Neuron (in vitro differentiated cells): ENCODE measurements around the gene ABAT.

Experiments
- H2AFZ ChIP-seq: one replicate; pipeline ENCODE4 v1.6.1; 2013; ENCODE audit warnings: low read depth, mild to moderate bottlenecking, inconsistent platforms, low read length, moderate library complexity
- H3K27me3 ChIP-seq: one replicate; pipeline ENCODE4 v1.6.1; 2013; ENCODE audit warnings: low read length; ENCODE audit not compliant: insufficient read depth
- H3K36me3 ChIP-seq: one replicate; pipeline ENCODE4 v1.6.1; 2013; ENCODE audit warnings: low read length; ENCODE audit not compliant: insufficient read depth
- H3K4me1 ChIP-seq: one replicate; pipeline ENCODE4 v1.6.1; 2013; ENCODE audit warnings: low read length; ENCODE audit not compliant: insufficient read depth
- H3K4me3 ChIP-seq: 2 replicates; pipeline ENCODE4 v1.5.1; 2013; ENCODE audit warnings: mild to moderate bottlenecking, low read length, moderate library complexity
- H3K9me3 ChIP-seq: one replicate; pipeline ENCODE4 v1.6.1; 2013; ENCODE audit warnings: low read length

The ABAT gene

GRCh38 chr16:8760021-8760420 lies 85.6 kb downstream of the ABAT start:
- Histone ChIP-seq H3K27me3 (no peaks in the 10 kb centered on the region), H3K4me3 (no peak overlapping the region), H2AFZ (no peak overlapping the region), H3K9me3 (no peaks in the 10 kb centered on the region), H3K4me1 (peaks cover 5% of the 10 kb centered on the region), H3K36me3 (peaks cover 74% of the 10 kb centered on the region)

GRCh38 chr16:8761078-8761477 lies 86.7 kb downstream of the ABAT start:
- Histone ChIP-seq H3K36me3 (peaks cover 71% of the 10 kb centered on the region), H3K9me3 (no peaks in the 10 kb centered on the region), H3K27me3 (no peaks in the 10 kb centered on the region), H2AFZ (no peak overlapping the region), H3K4me3 (no peak overlapping the region), H3K4me1 (peaks cover 5% of the 10 kb centered on the region)

- Histone ChIP-seq H3K9me3 (no peaks in the 10 kb centered on the region), H3K4me1 (peaks cover 5% of the 10 kb centered on the region), H3K36me3 (peaks cover 68% of the 10 kb centered on the region), H2AFZ (no peak overlapping the region), H3K4me3 (no peak overlapping the region), H3K27me3 (no peaks in the 10 kb centered on the region)
Observed at GRCh38 chr16:8762254-8762653, 87.8 kb downstream of the ABAT start.

GRCh38 chr16:8763083-8763482 lies 88.7 kb downstream of the ABAT start:
- no peaks in the 10 kb centered on the region for H3K9me3 ChIP-seq
- peaks cover 63% of the 10 kb centered on the region for H3K36me3 ChIP-seq
- no peaks in the 10 kb centered on the region for H3K27me3 ChIP-seq
- no peak overlapping the region for H3K4me3 ChIP-seq
- no peak overlapping the region for H2AFZ ChIP-seq
- peaks cover 8% of the 10 kb centered on the region for H3K4me1 ChIP-seq

GRCh38 chr16:8763899-8764298 lies 89.5 kb downstream of the ABAT start:
- no peak overlapping the region for H3K4me3 ChIP-seq
- no peak overlapping the region for H2AFZ ChIP-seq
- H3K36me3 ChIP-seq = peaks cover 58% of the 10 kb centered on the region
- no peaks in the 10 kb centered on the region for H3K27me3 ChIP-seq
- H3K4me1 ChIP-seq = peaks cover 15% of the 10 kb centered on the region
- no peaks in the 10 kb centered on the region for H3K9me3 ChIP-seq

- no peaks in the 10 kb centered on the region for H3K27me3 ChIP-seq
- H3K4me1 ChIP-seq = peaks cover 17% of the 10 kb centered on the region
- H3K36me3 ChIP-seq = peaks cover 65% of the 10 kb centered on the region
- no peaks in the 10 kb centered on the region for H3K9me3 ChIP-seq
- no peak overlapping the region for H2AFZ ChIP-seq
- H3K4me3 ChIP-seq = no peak overlapping the region
Observed at GRCh38 chr16:8764525-8765250, 90.3 kb downstream of the ABAT start.

GRCh38 chr16:8767176-8767575 lies 92.8 kb downstream of the ABAT start:
- H3K36me3 ChIP-seq = peaks cover 61% of the 10 kb centered on the region
- H2AFZ ChIP-seq = no peak overlapping the region
- H3K4me1 ChIP-seq = peaks cover 17% of the 10 kb centered on the region
- H3K9me3 ChIP-seq = no peaks in the 10 kb centered on the region
- no peaks in the 10 kb centered on the region for H3K27me3 ChIP-seq
- no peak overlapping the region for H3K4me3 ChIP-seq

GRCh38 chr16:8768283-8768682 lies 93.9 kb downstream of the ABAT start:
- no peaks in the 10 kb centered on the region for H3K9me3 ChIP-seq
- no peak overlapping the region for H2AFZ ChIP-seq
- peaks cover 61% of the 10 kb centered on the region for H3K36me3 ChIP-seq
- H3K4me1 ChIP-seq = peaks cover 17% of the 10 kb centered on the region
- H3K4me3 ChIP-seq = no peak overlapping the region
- no peaks in the 10 kb centered on the region for H3K27me3 ChIP-seq

- Histone ChIP-seq H3K36me3 (peaks cover 63% of the 10 kb centered on the region), H3K27me3 (no peaks in the 10 kb centered on the region), H3K4me3 (no peak overlapping the region), H2AFZ (no peak overlapping the region), H3K4me1 (peaks cover 16% of the 10 kb centered on the region), H3K9me3 (no peaks in the 10 kb centered on the region)
Observed at GRCh38 chr16:8768692-8769091, 94.3 kb downstream of the ABAT start.

GRCh38 chr16:8773537-8773936 lies 99.1 kb downstream of the ABAT start:
- Histone ChIP-seq H3K36me3 (peaks cover 82% of the 10 kb centered on the region), H2AFZ (no peak overlapping the region), H3K27me3 (no peaks in the 10 kb centered on the region), H3K4me3 (no peak overlapping the region), H3K4me1 (peaks cover 5% of the 10 kb centered on the region), H3K9me3 (peaks cover 2% of the 10 kb centered on the region)

- Histone ChIP-seq H3K4me3 (no peak overlapping the region), H3K9me3 (peaks cover 2% of the 10 kb centered on the region), H3K4me1 (no peaks in the 10 kb centered on the region), H3K36me3 (peaks cover 82% of the 10 kb centered on the region), H2AFZ (no peak overlapping the region), H3K27me3 (no peaks in the 10 kb centered on the region)
Observed at GRCh38 chr16:8774208-8774607, 99.8 kb downstream of the ABAT start.

GRCh38 chr16:8775359-8775758 lies 100.9 kb downstream of the ABAT start:
- no peak overlapping the region for H3K4me3 ChIP-seq
- no peaks in the 10 kb centered on the region for H3K4me1 ChIP-seq
- peaks cover 2% of the 10 kb centered on the region for H3K9me3 ChIP-seq
- H3K27me3 ChIP-seq = no peaks in the 10 kb centered on the region
- no peak overlapping the region for H2AFZ ChIP-seq
- peaks cover 84% of the 10 kb centered on the region for H3K36me3 ChIP-seq

- no peak overlapping the region for H3K4me3 ChIP-seq
- no peaks in the 10 kb centered on the region for H3K27me3 ChIP-seq
- no peak overlapping the region for H2AFZ ChIP-seq
- peaks cover 88% of the 10 kb centered on the region for H3K36me3 ChIP-seq
- peaks cover 2% of the 10 kb centered on the region for H3K9me3 ChIP-seq
- no peaks in the 10 kb centered on the region for H3K4me1 ChIP-seq
Observed at GRCh38 chr16:8776129-8776584, 101.7 kb downstream of the ABAT start.

- Histone ChIP-seq H2AFZ (no peak overlapping the region), H3K27me3 (no peaks in the 10 kb centered on the region), H3K4me1 (no peaks in the 10 kb centered on the region), H3K36me3 (peaks cover 85% of the 10 kb centered on the region), H3K4me3 (no peak overlapping the region), H3K9me3 (peaks cover 2% of the 10 kb centered on the region)
Observed at GRCh38 chr16:8777217-8777616, 102.8 kb downstream of the ABAT start.
